DOHH2 (cell line): Measurements from ENCODE around the gene MYLK3.

Source experiments
- CTCF ChIP-seq: fragments of 200-600 bp; sonication (generic); IDR thresholded peaks from one replicate; pipeline ENCODE4 v1.5.1; 2014; ENCODE audit warnings: antibody characterized with exemption, mild to moderate bottlenecking, low read depth, low read length; ENCODE audit not compliant: poor library complexity, severe bottlenecking
- EZH2phosphoT487 ChIP-seq: fragments of 200-600 bp; sonication (generic); IDR thresholded peaks from 2 replicates; pipeline ENCODE4 v1.6.1; 2017; ENCODE audit warnings: borderline replicate concordance, mild to moderate bottlenecking, antibody characterized with exemption, low read length, moderate library complexity, mixed read lengths

DNA sequence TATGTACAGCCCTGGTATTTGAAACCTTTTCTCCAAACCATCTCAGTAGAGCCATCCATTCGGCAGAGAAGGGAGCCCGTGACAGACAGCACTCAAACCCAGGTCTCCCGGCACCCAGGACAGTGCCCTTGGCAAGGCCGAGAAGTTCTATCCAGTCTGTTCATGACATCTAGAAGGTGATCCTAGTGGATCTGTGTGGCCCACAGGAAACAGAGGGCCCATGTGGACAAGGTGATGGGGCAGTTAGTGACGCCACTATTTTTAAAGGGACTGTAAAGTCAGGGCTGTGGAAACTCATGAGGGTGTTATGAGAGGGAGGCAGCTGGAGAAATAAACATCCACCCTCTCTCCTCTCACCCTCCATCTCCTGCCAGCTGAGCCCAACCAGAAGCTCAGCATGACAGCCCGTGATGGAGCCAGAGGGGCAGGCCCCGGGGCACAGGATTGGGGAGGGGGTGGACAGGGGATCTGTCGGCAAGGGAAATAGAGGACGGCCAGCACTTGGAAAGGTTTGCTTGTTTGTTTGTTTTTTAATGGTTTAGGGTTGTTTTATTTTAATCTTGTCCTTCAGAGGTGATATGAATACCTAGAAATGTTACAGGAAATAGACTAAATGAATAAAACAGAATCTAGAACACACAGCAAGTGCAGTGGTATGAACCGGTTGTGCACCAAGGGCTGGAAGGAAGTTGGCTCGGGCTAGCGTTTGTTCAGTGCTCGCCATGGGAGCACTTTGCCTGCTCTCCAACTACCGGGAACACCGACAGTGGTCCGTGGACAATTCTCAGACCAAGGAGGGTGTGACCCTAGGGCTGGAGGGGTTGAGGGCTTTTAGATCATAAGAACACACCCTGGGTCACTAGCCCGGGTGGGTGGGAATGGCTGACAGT, 17.1 kb downstream of the MYLK3 start:
- TF ChIP-seq CTCF (no peak), EZH2phosphoT487 (no peak)
